Suprapubic skin (tissue), 4 donors: ENCODE data around the gene SEC23IP. TPM values are rescaled to one million over a fixed set of nuclear protein-coding genes. Genes with fewer than 3 reads are reported as not detected.
"Not testable (repeated sequence)": the region's sequence is repeated elsewhere in the genome, so short reads cannot be mapped to it uniquely, and the experiment has no call there.

Experiments
- DNase-seq, 2 donors: peaks; one replicate each; pipeline ENCODE4 v3.0.0-alpha.2; 2019; ENCODE audit warnings: low spot score in 2 of 2
- H3K27ac ChIP-seq: fragments of 200-600 bp; sonication (generic); one replicate; pipeline ENCODE4 v1.5.1; 2019
- H3K27me3 ChIP-seq: fragments of 200-600 bp; sonication (generic); one replicate; pipeline ENCODE4 v1.5.1; 2019
- H3K36me3 ChIP-seq: fragments of 200-600 bp; sonication (generic); one replicate; pipeline ENCODE4 v1.5.1; 2019
- H3K4me1 ChIP-seq: fragments of 200-600 bp; sonication (generic); one replicate; pipeline ENCODE4 v1.5.1; 2019
- H3K4me3 ChIP-seq: fragments of 200-600 bp; sonication (generic); one replicate; pipeline ENCODE4 v1.5.1; 2019; ENCODE audit warnings: mild to moderate bottlenecking
- H3K9me3 ChIP-seq: fragments of 200-600 bp; sonication (generic); one replicate; pipeline ENCODE4 v1.5.1; 2019
- EP300 ChIP-seq: sonication (generic); formaldehyde crosslinking; IDR thresholded peaks from one replicate; pipeline ENCODE4 v1.6.1; 2017; ENCODE audit warnings: antibody characterized with exemption
- POLR2A ChIP-seq, 2 donors: fragments of 450-650 bp; IDR thresholded peaks; one replicate each; pipeline ENCODE4 v1.6.1; 2017; ENCODE audit warnings: antibody characterized with exemption in 2 of 2, mild to moderate bottlenecking in 2 of 2, moderate library complexity in 2 of 2
- POLR2AphosphoS5 ChIP-seq, 3 donors: sonication (generic); formaldehyde crosslinking; IDR thresholded peaks; one replicate each; pipeline ENCODE4 v1.6.1; 2017; ENCODE audit warnings: antibody characterized with exemption in 3 of 3
- WGBS: methylation state at CpG from one replicate; pipeline ENCODE4 v1.1.5; 2018; 5-methylcytosine and 5-hydroxymethylcytosine counted together
- total RNA-seq, 4 donors: library from RNA; depleted of rRNA; stranded (reverse); fragments of >200 nt; gene quantifications; one replicate each; pipeline ENCODE4 v1.1.0, GENCODE V29; 2016
- TF ChIP-seq, protein P1 (sequence below), 2 donors: fragments of 200-600 bp in 1 of 2; fragments of 450-650 bp in 1 of 2; sonication (generic) in 1 of 2; IDR thresholded peaks; one replicate each; pipeline ENCODE4 v1.5.1; 2016 to 2019; ENCODE audit warnings: antibody characterized with exemption in 2 of 2, mild to moderate bottlenecking in 1 of 2, moderate library complexity in 1 of 2

SEC23IP gene
- total RNA-seq, 4 donors from 2014 or later: 20.8 to 49.6 (median 24.2) TPM

GRCh38 chr10:119891849-119892187, 712 bp upstream of the SEC23IP start:
- Histone ChIP-seq H3K4me1 (peaks cover 44% of the 10 kb centered on the region), H3K27ac (peak overlapping the region; percentile 79), H3K4me3 (peak overlapping the region; percentile 75)
- not testable (repeated sequence) for H3K9me3 ChIP-seq, H3K27me3 ChIP-seq, DNase-seq, H3K36me3 ChIP-seq
- 40% methylated on average over 14 of the region's 14 CpGs for WGBS

DNA sequence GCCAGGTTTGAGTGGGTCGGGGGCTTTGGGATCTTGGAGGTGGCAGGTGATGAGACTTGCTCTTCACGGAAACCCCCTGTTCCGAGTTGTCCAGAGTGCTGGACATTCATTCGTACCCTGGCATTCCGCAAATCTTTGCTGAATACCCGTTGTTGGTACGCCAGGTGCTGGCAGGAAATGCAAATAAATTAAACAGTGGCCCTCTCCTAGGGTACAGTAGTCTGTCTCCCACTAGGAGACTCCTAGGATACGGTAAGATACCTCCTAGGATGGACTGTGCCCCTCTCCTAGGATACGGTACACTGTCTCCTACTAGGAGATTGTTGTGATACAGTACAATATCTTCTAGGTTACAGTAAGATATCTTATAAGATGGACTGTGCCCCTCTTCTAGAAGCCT, 544 bp downstream of the SEC23IP start:
- TF ChIP-seq POLR2AphosphoS5 (IDR thresholded peaks at IDR 0.05) (no peak), EP300 (no peak), POLR2A (IDR thresholded peaks at IDR 0.05) (no peak)
- TF ChIP-seq, protein P1, sequence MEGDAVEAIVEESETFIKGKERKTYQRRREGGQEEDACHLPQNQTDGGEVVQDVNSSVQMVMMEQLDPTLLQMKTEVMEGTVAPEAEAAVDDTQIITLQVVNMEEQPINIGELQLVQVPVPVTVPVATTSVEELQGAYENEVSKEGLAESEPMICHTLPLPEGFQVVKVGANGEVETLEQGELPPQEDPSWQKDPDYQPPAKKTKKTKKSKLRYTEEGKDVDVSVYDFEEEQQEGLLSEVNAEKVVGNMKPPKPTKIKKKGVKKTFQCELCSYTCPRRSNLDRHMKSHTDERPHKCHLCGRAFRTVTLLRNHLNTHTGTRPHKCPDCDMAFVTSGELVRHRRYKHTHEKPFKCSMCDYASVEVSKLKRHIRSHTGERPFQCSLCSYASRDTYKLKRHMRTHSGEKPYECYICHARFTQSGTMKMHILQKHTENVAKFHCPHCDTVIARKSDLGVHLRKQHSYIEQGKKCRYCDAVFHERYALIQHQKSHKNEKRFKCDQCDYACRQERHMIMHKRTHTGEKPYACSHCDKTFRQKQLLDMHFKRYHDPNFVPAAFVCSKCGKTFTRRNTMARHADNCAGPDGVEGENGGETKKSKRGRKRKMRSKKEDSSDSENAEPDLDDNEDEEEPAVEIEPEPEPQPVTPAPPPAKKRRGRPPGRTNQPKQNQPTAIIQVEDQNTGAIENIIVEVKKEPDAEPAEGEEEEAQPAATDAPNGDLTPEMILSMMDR (IDR thresholded peaks at IDR 0.05): no peak
- Histone ChIP-seq H3K36me3 (peaks cover 6% of the 10 kb centered on the region), H3K27me3 (no peaks in the 10 kb centered on the region), H3K4me1 (peaks cover 51% of the 10 kb centered on the region), H3K4me3 (peak overlapping the region; percentile 75), H3K27ac (peak overlapping the region; percentile 79), H3K9me3 (no peaks in the 10 kb centered on the region)
- 4% methylated on average over 5 of the region's 9 CpGs for WGBS
- DNase-seq: no peak

DNA sequence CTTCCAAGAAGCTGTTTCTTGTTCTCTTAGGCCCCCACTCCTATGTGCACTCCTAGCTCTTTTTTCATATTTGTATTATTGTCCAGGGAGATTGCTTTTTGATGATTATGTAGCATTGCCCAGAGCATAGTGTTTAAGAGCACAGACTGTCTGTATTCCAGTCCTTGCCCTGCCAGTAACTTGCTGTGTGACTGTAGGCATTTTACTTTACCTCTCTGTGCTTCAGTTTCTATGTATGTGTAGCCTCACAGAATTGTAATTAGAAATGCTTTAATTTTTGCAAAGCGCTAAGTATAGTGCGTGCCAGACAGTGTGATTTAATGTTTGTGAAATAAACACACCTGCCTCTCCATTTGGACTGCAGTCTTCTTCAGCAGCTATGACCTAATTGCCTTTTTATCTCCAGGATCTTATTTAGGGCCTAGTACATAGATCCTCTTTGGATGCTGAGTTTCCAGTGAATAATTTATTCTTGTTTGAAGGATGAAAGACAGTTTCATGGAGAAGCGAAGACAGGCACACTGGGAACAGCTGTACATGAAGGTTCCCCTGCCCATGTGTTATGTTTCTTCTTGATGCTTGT, 1.4 kb downstream of the SEC23IP start:
- Histone ChIP-seq H3K27ac (no peak overlapping the region), H3K27me3 (no peaks in the 10 kb centered on the region), H3K4me3 (peak overlapping the region; percentile 75), H3K36me3 (peaks cover 13% of the 10 kb centered on the region), H3K4me1 (peaks cover 56% of the 10 kb centered on the region), H3K9me3 (no peaks in the 10 kb centered on the region)
- 67% methylated on average over 3 of the region's 3 CpGs for WGBS
- TF ChIP-seq EP300 (no peak), POLR2A (IDR thresholded peaks at IDR 0.05) (no peak)
- TF ChIP-seq, protein P1 (IDR thresholded peaks at IDR 0.05): no peak
- no peak for DNase-seq

DNA sequence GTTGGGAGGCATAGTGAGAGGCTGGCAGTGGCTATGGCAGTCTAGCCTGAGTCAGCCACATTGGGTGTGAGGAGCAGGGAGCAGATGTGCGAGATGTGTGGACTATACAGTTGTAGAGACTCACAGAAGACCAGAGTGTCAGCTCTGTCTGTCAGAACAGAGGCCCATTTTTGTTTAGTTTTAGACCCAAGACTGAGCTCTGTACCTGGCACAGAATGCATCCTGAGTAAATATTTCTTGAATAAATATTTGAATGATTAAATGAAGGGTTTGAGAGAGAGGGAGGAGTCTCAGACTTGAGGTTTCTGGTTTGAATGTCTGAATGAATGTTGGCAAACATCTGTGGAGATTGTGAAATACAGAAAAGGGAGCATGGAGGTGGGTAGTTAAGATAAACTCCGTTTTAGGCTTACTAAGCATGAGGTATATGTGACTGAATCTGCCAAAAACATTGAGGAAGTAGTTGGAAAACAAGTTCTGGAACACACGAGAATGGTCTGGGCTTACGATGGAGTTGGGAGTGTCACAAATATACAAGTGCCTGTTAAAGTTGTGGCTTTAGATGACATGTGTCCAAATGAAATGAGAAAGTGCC, 3.6 kb downstream of the SEC23IP start:
- H3K9me3 ChIP-seq: no peaks in the 10 kb centered on the region
- H3K4me3 ChIP-seq: no peak overlapping the region
- TF ChIP-seq EP300 (no peak), POLR2A (IDR thresholded peaks at IDR 0.05) (no peak), POLR2AphosphoS5 (IDR thresholded peaks at IDR 0.05) (no peak)
- TF ChIP-seq, protein P1 (IDR thresholded peaks at IDR 0.05): no peak
- peak overlapping the region; percentile 35 for H3K27ac ChIP-seq
- no peaks in the 10 kb centered on the region for H3K27me3 ChIP-seq
- DNase-seq: no peak
- H3K36me3 ChIP-seq: peaks cover 17% of the 10 kb centered on the region
- peaks cover 67% of the 10 kb centered on the region for H3K4me1 ChIP-seq
- WGBS: 21% methylated on average over 4 of the region's 4 CpGs

GRCh38 chr10:119896937-119897770, 4.6 kb downstream of the SEC23IP start:
- no peak for DNase-seq
- no peak overlapping the region for H3K27ac ChIP-seq

More at GRCh38 chr10:119896937-119897770, 4.6 kb downstream of the SEC23IP start:
- 58% methylated on average over 9 of the region's 9 CpGs for WGBS
- Histone ChIP-seq H3K4me3 (no peak overlapping the region), H3K27me3 (no peaks in the 10 kb centered on the region), H3K36me3 (peaks cover 17% of the 10 kb centered on the region), H3K4me1 (peaks cover 60% of the 10 kb centered on the region), H3K9me3 (no peaks in the 10 kb centered on the region)
- TF ChIP-seq POLR2A (IDR thresholded peaks at IDR 0.05) (no peak), EP300 (no peak), POLR2AphosphoS5 (IDR thresholded peaks at IDR 0.05) (no peak)
- TF ChIP-seq, protein P1 (IDR thresholded peaks at IDR 0.05): no peak
